Tongue (tissue), 2 donors: ENCODE data around the gene METTL25B. TPM values are rescaled to one million over a fixed set of nuclear protein-coding genes. Genes with fewer than 3 reads are reported as not detected.

Source experiments
- DNase-seq: peaks from one replicate; pipeline ENCODE4 v3.0.0-alpha.2; 2015
- total RNA-seq: library from RNA; depleted of rRNA; stranded (reverse); fragments of >200 nt; gene quantifications from one replicate; pipeline ENCODE4 v1.2.3, GENCODE V29; 2014

The METTL25B gene
- 7.0 TPM for total RNA-seq

- DNase-seq = peak; percentile 88
Measured at GRCh38 chr1:156727926-156728598, at the start of gene METTL25B. TSS of gene METTL25B (plus strand) at chr1:156728469. CDS start at chr1:156729105, 636 bp downstream.

- DNase-seq = no peak
Measured at GRCh38 chr1:156680056-156680455, 48.2 kb upstream of the METTL25B start.

GRCh38 chr1:156681196-156681960 lies 46.9 kb upstream of the METTL25B start:
- DNase-seq = no peak

GRCh38 chr1:156682166-156682890 lies 45.9 kb upstream of the METTL25B start:
- no peak for DNase-seq

- DNase-seq = no peak
Measured at GRCh38 chr1:156684227-156684782, 44.0 kb upstream of the METTL25B start.

GRCh38 chr1:156689035-156689952 lies 39.0 kb upstream of the METTL25B start:
- DNase-seq = peak; percentile 93

GRCh38 chr1:156689953-156690674 lies 38.2 kb upstream of the METTL25B start:
- DNase-seq = peak; percentile 78

GRCh38 chr1:156690675-156691036 lies 37.6 kb upstream of the METTL25B start:
- DNase-seq = no peak

- DNase-seq = peak; percentile 11
Measured at GRCh38 chr1:156691191-156691590, 37.1 kb upstream of the METTL25B start.

GRCh38 chr1:156691665-156692440 lies 36.4 kb upstream of the METTL25B start:
- DNase-seq = peak; percentile 69

GRCh38 chr1:156692441-156692924 lies 35.8 kb upstream of the METTL25B start:
- DNase-seq = peak; percentile 48

- peak; percentile 83 for DNase-seq
Measured at GRCh38 chr1:156692925-156693847, 35.1 kb upstream of the METTL25B start.

GRCh38 chr1:156693848-156694689 lies 34.2 kb upstream of the METTL25B start:
- DNase-seq = peak; percentile 30

- DNase-seq = no peak
Measured at GRCh38 chr1:156694690-156694962, 33.6 kb upstream of the METTL25B start.

GRCh38 chr1:156696755-156697154 lies 31.5 kb upstream of the METTL25B start:
- DNase-seq = no peak

GRCh38 chr1:156697481-156697880 lies 30.8 kb upstream of the METTL25B start:
- DNase-seq = no peak

GRCh38 chr1:156698995-156699394 lies 29.3 kb upstream of the METTL25B start:
- DNase-seq = no peak
